ENCODE results near the gene DDX3X.

GRCh38 chrX:41289095-41289494 is 44.9 kb upstream of the DDX3X start:
- TF ChIP-seq, protein P1, sequence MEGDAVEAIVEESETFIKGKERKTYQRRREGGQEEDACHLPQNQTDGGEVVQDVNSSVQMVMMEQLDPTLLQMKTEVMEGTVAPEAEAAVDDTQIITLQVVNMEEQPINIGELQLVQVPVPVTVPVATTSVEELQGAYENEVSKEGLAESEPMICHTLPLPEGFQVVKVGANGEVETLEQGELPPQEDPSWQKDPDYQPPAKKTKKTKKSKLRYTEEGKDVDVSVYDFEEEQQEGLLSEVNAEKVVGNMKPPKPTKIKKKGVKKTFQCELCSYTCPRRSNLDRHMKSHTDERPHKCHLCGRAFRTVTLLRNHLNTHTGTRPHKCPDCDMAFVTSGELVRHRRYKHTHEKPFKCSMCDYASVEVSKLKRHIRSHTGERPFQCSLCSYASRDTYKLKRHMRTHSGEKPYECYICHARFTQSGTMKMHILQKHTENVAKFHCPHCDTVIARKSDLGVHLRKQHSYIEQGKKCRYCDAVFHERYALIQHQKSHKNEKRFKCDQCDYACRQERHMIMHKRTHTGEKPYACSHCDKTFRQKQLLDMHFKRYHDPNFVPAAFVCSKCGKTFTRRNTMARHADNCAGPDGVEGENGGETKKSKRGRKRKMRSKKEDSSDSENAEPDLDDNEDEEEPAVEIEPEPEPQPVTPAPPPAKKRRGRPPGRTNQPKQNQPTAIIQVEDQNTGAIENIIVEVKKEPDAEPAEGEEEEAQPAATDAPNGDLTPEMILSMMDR (IDR thresholded peaks at IDR 0.05; ENCODE audit: low read depth, low read length), result no peak
- TF ChIP-seq EZH2phosphoT487 (IDR thresholded peaks at IDR 0.05; ENCODE audit: low read depth), result no peak

Data from OCI-LY3 (cell line).